Stomach (tissue), 4 donors: ENCODE data around the gene POC1A.

Experiments
- EP300 ChIP-seq: sonication (generic); formaldehyde crosslinking; IDR thresholded peaks from one replicate; pipeline ENCODE4 v1.6.1; 2017; ENCODE audit warnings: antibody characterized with exemption
- POLR2A ChIP-seq, 4 donors: fragments of 450-650 bp; IDR thresholded peaks; one replicate each; pipeline ENCODE4 v1.6.1; 2016; ENCODE audit warnings: antibody characterized with exemption in 4 of 4, control low read depth in 2 of 4, mild to moderate bottlenecking in 1 of 4, moderate library complexity in 1 of 4
- POLR2AphosphoS5 ChIP-seq, 3 donors: sonication (generic); formaldehyde crosslinking; IDR thresholded peaks; one replicate each; pipeline ENCODE4 v1.6.1; 2016; ENCODE audit warnings: antibody characterized with exemption in 3 of 3
- TF ChIP-seq, protein P1 (sequence below), 7 experiments: fragments of 450-650 bp in 4 of 7; fragments of 200-600 bp in 3 of 7; sonication (generic) in 3 of 7; IDR thresholded peaks; one replicate each; pipeline ENCODE4 v1.5.1; 2016 to 2019; ENCODE audit warnings: antibody characterized with exemption in 7 of 7, control low read depth in 2 of 7, mild to moderate bottlenecking in 1 of 7

DNA sequence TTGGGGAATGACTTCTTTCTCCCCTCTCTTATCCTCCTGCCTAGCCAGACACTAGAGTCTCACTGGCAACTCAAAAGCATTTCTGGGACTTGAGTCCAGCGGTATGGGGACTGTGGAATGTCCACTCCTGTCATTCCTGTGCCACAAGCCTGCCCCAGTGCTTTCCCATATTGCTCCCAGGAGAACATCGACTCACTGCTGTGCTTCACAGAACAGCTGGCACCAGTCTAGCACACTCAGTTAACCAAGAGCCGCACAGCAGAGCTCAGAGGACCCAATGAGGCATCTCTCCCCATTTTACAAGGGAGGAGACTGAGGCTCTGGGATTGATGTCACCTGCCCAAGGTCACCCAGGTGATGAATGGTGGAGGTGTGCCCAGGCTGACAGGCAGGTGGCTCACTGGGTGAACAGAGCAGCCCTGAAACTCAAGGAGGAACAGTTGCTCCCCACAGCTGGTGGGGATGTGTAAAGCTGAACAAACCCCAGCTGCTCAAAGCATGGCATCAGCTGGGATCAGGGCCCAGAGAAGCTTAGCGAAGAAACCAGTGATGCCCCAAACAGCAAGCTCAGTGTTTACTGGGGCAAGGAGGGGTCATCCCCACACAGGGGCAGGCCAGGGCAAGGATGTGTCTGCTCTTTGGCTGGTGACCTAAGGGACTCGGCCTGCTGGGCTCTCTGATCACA lies 62.5 kb downstream of the POC1A start:
- TF ChIP-seq, protein P1, sequence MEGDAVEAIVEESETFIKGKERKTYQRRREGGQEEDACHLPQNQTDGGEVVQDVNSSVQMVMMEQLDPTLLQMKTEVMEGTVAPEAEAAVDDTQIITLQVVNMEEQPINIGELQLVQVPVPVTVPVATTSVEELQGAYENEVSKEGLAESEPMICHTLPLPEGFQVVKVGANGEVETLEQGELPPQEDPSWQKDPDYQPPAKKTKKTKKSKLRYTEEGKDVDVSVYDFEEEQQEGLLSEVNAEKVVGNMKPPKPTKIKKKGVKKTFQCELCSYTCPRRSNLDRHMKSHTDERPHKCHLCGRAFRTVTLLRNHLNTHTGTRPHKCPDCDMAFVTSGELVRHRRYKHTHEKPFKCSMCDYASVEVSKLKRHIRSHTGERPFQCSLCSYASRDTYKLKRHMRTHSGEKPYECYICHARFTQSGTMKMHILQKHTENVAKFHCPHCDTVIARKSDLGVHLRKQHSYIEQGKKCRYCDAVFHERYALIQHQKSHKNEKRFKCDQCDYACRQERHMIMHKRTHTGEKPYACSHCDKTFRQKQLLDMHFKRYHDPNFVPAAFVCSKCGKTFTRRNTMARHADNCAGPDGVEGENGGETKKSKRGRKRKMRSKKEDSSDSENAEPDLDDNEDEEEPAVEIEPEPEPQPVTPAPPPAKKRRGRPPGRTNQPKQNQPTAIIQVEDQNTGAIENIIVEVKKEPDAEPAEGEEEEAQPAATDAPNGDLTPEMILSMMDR (IDR thresholded peaks at IDR 0.05) = no peak
- TF ChIP-seq EP300 (no peak), POLR2A (IDR thresholded peaks at IDR 0.05) (no peak), POLR2AphosphoS5 (IDR thresholded peaks at IDR 0.05) (no peak)
